ENCODE data around the gene TBXAS1.

TBXAS1 gene

GRCh38 chr7:139798892-139799291 is 30.2 kb upstream of the TBXAS1 start:
- TF ChIP-seq ZFX (IDR thresholded peaks at IDR 0.05) (no peak), CTCF (conservative IDR thresholded peaks at IDR 0.05) (no peak)
- no peak overlapping the region for H3K27ac ChIP-seq

- TF ChIP-seq ZFX (IDR thresholded peaks at IDR 0.05) (no peak), CTCF (conservative IDR thresholded peaks at IDR 0.05) (no peak)
- H3K27ac ChIP-seq = no peak overlapping the region
Observed at GRCh38 chr7:139799586-139799985, 29.5 kb upstream of the TBXAS1 start.

- TF ChIP-seq CTCF (conservative IDR thresholded peaks at IDR 0.05) = no peak
- TF ChIP-seq ZFX (IDR thresholded peaks at IDR 0.05) = no peak
- no peak overlapping the region for H3K27ac ChIP-seq
Observed at GRCh38 chr7:139804571-139804970, 24.5 kb upstream of the TBXAS1 start.

- no peak overlapping the region for H3K27ac ChIP-seq
- TF ChIP-seq CTCF (conservative IDR thresholded peaks at IDR 0.05) (no peak), ZFX (IDR thresholded peaks at IDR 0.05) (no peak)
Observed at GRCh38 chr7:139807009-139807408, 22.1 kb upstream of the TBXAS1 start.

GRCh38 chr7:139808427-139808826 is 20.6 kb upstream of the TBXAS1 start:
- H3K27ac ChIP-seq = no peak overlapping the region
- TF ChIP-seq ZFX (IDR thresholded peaks at IDR 0.05) (no peak), CTCF (conservative IDR thresholded peaks at IDR 0.05) (no peak)

- H3K27ac ChIP-seq = no peak overlapping the region
- TF ChIP-seq ZFX (IDR thresholded peaks at IDR 0.05) = no peak
- no peak for TF ChIP-seq CTCF (conservative IDR thresholded peaks at IDR 0.05)
Observed at GRCh38 chr7:139808846-139809442, 20.1 kb upstream of the TBXAS1 start.

GRCh38 chr7:139811066-139811465 is 18.0 kb upstream of the TBXAS1 start:
- TF ChIP-seq ZFX (IDR thresholded peaks at IDR 0.05) = no peak
- no peak for TF ChIP-seq CTCF (conservative IDR thresholded peaks at IDR 0.05)

More at GRCh38 chr7:139811066-139811465, 18.0 kb upstream of the TBXAS1 start:
- no peak overlapping the region for H3K27ac ChIP-seq
